Measurements from ENCODE around the gene RALGDS.
"Not testable (repeated sequence)": the region's sequence is repeated elsewhere in the genome, so short reads cannot be mapped to it uniquely, and the experiment has no call there.

Gene RALGDS

GRCh38 chr9:133121198-133121914, at the start of gene RALGDS:
TSS of gene RALGDS (minus strand) at chr9:133121240. CDS start at chr9:133121154, 86 bp downstream.
- DNase-seq, result peak in 1 of 2 experiments; percentile 76

- DNase-seq, result no peak
Measured at GRCh38 chr9:133170716-133171115, 49.7 kb upstream of the RALGDS start.

- not testable (repeated sequence) for DNase-seq
Measured at GRCh38 chr9:133169687-133170086, 48.6 kb upstream of the RALGDS start.

GRCh38 chr9:133169102-133169501, 48.1 kb upstream of the RALGDS start:
- DNase-seq, result no peak

- no peak for DNase-seq
Measured at GRCh38 chr9:133168432-133168831, 47.4 kb upstream of the RALGDS start.

- DNase-seq, result no peak
Measured at GRCh38 chr9:133167769-133168168, 46.7 kb upstream of the RALGDS start.

- DNase-seq, result no peak
Measured at GRCh38 chr9:133167096-133167730, 46.2 kb upstream of the RALGDS start.

- DNase-seq, result no peak
Measured at GRCh38 chr9:133166392-133166791, 45.4 kb upstream of the RALGDS start.

GRCh38 chr9:133165452-133165730, 44.4 kb upstream of the RALGDS start:
- no peak for DNase-seq

GRCh38 chr9:133164191-133164590, 43.2 kb upstream of the RALGDS start:
- no peak for DNase-seq

- DNase-seq, result no peak
Measured at GRCh38 chr9:133163504-133164172, 42.6 kb upstream of the RALGDS start, which contains the start of gene GBGT1. TSS of gene GBGT1 (minus strand) at chr9:133163914. CDS start at chr9:133162412, 1,502 bp downstream.

GRCh38 chr9:133162861-133163503, 41.9 kb upstream of the RALGDS start:
- no peak for DNase-seq

GRCh38 chr9:133161547-133161950, 40.5 kb upstream of the RALGDS start:
- no peak for DNase-seq

- peak; percentile 57 to 71 for DNase-seq
Measured at GRCh38 chr9:133160742-133161546, 39.9 kb upstream of the RALGDS start.

GRCh38 chr9:133158695-133159094, 37.7 kb upstream of the RALGDS start:
- DNase-seq, result no peak

- DNase-seq, result no peak
Measured at GRCh38 chr9:133155156-133155555, 34.1 kb upstream of the RALGDS start.

- no peak for DNase-seq
Measured at GRCh38 chr9:133154097-133154989, 33.3 kb upstream of the RALGDS start.

GRCh38 chr9:133153227-133154096, 32.4 kb upstream of the RALGDS start:
- no peak for DNase-seq

GRCh38 chr9:133151601-133152525, 30.8 kb upstream of the RALGDS start:
- no peak for DNase-seq
